GM21825 (cell line): ENCODE data around the gene MALRD1.

Experiments used
- ATAC-seq: cut with Tn5 transposase; IDR thresholded peaks from one replicate; pipeline ENCODE4 v1.9.1; 2021; ENCODE audit warnings: mild to moderate bottlenecking, moderate library complexity; ENCODE audit not compliant: unreplicated experiment

Gene MALRD1

DNA sequence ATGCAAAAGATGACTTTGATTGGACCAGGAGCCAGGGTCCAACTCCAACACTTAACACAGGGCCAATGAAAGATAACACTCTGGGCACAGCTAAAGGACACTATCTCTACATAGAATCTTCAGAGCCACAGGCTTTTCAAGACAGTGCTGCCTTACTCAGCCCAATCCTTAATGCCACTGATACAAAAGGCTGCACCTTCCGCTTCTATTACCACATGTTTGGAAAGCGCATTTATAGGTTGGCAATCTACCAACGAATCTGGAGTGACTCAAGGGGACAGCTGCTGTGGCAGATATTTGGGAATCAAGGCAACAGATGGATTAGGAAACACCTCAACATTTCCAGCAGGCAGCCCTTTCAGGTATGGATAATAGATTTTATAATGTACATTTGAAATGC, 160.7 kb downstream of the MALRD1 start:
- ATAC-seq: no peak

- no peak for ATAC-seq
Observed at GRCh38 chr10:19212590-19212989, 164.0 kb downstream of the MALRD1 start.

- no peak for ATAC-seq
Observed at GRCh38 chr10:19221216-19221615, 172.6 kb downstream of the MALRD1 start.

DNA sequence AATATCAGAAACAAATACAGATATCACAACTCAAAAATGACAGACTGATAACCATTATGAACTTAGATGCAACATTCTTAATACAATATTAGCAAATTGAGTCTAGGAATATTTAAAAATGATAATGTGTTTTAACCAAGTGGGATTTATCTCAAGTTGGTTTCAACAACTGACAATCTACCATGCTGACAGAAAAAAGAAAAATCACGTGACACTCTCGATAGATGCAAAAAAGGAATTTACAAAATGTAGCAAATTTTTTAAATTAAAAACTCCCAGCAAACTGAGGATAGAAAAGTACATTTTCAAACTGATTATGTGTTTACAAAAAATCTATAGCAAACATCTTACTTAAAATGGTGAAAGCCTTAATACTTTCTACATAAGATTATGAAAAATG, 177.4 kb downstream of the MALRD1 start:
- no peak for ATAC-seq

- no peak for ATAC-seq
Observed at GRCh38 chr10:19231034-19231433, 182.4 kb downstream of the MALRD1 start.

- ATAC-seq: no peak
Observed at GRCh38 chr10:19245889-19246752, 197.5 kb downstream of the MALRD1 start.

DNA sequence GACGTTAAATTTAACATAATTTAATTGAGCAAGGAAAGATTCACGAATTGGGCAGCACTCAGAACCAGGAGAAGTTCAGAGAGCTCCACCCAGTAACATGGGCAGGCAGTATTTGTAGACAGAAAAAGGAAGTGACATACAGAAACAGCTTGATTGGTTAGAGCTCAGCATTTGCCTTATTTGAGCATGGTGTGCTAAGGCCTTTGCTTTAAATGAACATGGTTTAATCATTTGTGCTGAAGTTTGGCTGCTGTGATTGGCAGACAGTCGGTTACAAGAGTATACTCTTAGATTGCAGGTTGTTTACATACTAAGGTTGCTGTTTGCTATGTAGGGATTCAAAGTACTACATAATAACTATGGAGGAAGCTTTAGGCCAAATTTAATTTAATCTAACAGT, 199.2 kb downstream of the MALRD1 start:
- no peak for ATAC-seq

- no peak for ATAC-seq
Observed at GRCh38 chr10:19250546-19250945, 201.9 kb downstream of the MALRD1 start.

DNA sequence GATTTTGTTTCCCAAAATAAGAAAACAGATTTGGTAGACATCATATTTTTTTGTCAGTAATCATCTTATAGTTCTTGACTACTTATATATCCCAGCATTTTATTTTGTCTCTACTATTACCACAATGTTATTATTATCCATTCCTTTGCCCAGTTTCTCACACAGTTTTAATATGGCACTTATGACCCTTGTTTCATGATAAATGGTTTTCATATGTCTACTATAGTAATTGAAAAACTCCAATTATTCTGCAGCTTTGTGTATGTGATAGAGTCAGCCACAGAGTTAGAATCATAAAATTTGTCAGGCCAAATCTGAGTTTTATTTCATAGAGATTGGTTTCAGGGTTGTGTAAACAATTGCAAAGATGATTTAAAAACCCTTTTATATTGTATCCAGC, 203.9 kb downstream of the MALRD1 start:
- no peak for ATAC-seq

DNA sequence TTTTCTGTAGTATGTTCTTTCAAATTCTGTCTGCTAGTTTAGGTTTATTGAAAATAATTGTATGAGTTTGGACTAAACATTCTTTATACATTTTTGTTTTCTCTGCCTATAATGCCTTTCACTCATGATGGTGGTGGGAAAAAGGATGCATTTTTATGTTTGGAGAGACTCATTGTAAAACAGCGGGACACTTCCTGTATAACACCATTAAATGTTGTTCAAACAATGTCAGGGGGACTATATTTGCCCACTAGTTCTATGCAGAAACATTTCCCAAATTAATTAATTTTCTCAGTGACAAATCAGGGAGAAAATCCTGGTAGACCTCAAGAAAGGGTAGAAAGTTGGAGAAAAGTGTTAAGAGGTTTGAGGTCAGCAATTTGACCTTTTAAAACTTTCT, 207.7 kb downstream of the MALRD1 start:
- ATAC-seq: no peak

GRCh38 chr10:19263262-19263661, 214.7 kb downstream of the MALRD1 start:
- ATAC-seq: no peak

DNA sequence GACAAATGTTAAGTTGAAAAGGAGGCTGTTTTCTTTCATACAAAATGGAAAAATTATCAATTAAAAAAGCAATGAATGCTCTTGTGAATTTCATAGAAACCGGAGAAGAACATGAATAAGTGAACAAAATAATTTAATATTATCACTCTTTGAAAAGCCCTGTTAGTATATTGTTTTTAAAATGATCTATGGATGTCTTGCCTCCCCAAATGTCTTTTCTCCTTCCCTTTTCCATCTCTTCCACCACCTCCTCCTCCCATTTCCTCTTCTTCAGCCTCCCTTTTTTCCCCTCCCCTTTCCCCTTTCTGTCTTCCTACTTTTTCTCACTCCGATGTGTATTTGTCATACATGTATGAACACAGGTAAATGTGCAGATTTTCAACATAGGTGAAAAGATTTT, 234.7 kb downstream of the MALRD1 start:
- ATAC-seq: no peak

DNA sequence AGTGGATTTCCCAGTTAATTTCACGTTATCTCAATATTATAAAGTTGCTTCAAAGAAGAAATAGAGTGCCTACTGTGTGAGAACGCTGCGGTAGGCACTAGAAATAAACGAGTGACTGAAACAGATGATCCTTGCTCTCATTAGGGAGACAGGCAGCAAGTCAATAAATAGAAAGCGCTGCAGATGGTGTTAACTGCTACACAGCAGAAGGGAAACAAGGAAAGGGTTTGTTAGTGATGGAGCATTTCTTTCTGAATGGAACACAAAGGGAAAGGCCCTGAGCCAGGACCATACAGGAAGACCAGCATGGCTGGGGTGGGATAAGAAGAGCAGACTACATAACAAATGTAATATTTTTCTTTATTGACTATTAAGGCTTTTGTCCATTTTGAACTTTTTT, 235.2 kb downstream of the MALRD1 start:
- no peak for ATAC-seq

DNA sequence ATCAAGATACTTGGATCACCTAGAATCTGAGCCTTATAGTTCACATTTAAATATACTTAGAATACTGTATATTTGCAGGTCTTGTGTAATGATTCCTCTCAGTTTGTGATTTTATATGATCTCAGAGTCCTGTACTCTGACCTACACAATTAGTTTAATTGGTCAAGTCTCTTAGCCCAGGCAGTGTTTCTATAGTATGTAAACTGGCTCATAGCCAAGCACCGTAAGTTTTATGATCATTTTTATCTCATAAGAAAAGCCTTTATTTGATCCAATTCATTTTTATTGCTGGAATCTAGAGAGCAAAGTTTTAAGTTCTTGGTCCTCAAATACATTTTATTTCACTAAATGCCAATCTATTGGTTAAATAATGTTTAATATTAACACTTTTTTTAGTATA, 242.2 kb downstream of the MALRD1 start:
- no peak for ATAC-seq

DNA sequence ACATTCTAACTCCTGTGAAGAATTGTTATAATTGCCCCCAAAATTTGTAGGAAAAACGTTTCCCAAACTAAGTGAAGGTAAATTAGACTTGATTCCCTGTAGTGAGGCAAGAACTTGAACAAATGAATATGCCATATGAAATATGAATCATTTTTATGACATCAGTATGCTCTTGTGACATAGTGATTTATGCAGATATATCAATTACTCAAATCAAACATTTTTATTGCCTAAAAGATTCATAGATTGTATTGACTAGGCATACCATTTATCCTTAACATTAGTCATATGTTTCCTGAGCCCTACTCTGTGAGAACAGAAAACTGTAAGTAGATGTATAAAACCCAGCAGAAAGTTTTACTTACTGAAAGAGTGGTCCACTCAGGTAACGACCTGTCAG, 245.6 kb downstream of the MALRD1 start:
- no peak for ATAC-seq

- no peak for ATAC-seq
Observed at GRCh38 chr10:19299645-19300044, 251.0 kb downstream of the MALRD1 start.

- ATAC-seq: no peak
Observed at GRCh38 chr10:19302117-19302516, 253.5 kb downstream of the MALRD1 start.

GRCh38 chr10:19310066-19310465, 261.5 kb downstream of the MALRD1 start:
- ATAC-seq: no peak

- ATAC-seq: no peak
Observed at GRCh38 chr10:19316204-19316870, 267.7 kb downstream of the MALRD1 start.

GRCh38 chr10:19317952-19318351, 269.4 kb downstream of the MALRD1 start:
- ATAC-seq: no peak

- ATAC-seq: no peak
Observed at GRCh38 chr10:19325581-19325980, 277.0 kb downstream of the MALRD1 start.

DNA sequence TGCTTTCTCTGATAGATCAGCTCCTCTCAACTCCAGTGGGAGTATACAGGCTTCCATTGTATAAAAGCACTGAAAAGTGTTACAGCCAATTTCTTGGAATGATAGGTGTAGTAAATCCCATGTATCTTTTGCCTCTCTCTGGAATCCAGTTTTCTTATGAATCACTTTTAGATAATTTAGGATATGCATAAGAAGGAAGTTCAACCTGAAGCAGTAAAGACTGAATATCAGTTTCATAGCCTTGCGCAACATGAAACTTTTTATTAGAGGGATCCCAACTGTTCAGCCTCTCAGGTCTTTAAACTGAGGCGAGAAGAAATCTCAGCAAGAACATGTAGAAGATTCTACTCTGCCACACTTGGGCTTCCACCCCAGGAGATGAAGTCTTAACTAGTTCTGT, 280.0 kb downstream of the MALRD1 start:
- no peak for ATAC-seq
